ENCODE data around the gene LAMA5.

Gene LAMA5

DNA sequence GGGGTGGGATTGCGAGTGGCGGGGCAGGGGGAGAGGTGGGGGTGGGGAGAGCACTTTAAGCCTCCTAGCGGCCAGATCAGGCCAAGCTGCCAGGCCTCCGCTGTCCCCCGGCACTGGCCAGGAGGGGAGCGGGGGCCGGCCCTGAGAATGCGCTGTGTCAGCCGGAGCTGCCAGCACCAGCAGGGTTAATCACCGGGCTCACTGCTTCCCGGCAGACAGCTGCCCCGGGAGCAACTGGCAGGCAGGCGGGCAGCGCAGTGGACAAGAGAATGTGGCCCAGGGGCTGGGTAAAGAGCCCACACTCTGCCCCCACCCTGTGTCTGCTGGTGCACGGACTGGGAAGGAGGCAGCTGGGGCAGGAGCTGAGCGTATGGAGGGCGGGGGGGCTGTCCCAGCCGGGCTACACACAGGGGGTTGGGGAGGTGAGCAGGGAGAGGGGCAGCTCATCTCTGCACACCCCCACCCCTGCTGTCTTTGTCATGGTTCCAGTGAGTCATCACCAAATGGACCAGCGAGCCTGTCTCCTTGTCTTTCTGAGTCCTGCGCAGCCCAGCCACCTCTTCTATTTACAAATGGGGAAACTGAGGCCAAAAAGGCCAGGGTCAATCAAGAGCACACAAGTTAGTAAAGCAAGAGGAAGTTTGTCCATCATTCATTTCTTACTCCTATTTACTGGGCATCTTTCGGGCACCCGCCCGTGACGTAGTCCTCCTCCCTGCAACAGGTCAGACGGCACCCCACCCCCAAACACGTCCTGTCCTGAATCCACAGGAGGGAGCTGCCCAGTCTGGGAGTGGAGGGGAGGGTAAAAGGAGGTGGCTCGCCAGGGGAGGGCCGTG, 2.1 kb upstream of the LAMA5 start:
- no peak for DNase-seq

DNA sequence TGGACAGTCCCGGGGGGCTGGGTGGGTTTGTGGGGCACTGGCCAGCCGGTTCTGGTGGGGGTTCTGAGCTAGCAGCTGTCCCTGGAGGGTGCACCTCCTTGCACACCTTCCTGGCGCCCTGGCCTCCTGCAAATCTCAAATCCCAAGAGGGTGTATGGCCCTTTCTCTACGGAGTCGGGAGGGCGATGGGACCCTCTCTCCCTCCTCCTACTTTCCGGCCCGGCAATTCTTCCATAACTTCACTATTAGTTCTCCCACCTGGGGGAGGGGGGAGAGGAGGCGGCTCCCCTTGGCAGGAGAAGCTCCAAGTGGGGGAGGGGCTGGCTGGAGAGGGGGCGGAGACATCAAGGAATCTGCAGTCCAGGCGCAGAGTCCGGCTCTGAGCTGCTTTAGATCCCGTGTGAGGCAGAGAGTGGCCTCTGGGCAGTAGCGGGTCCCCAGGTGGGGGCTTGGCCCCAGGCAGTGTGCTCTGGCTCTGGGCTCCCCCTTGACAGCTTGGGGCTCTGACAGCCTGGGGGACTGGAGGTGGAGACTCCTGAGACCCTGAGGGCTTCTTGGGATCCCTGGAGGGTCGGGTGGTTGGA, 1.4 kb upstream of the LAMA5 start:
- DNase-seq: no peak

DNA sequence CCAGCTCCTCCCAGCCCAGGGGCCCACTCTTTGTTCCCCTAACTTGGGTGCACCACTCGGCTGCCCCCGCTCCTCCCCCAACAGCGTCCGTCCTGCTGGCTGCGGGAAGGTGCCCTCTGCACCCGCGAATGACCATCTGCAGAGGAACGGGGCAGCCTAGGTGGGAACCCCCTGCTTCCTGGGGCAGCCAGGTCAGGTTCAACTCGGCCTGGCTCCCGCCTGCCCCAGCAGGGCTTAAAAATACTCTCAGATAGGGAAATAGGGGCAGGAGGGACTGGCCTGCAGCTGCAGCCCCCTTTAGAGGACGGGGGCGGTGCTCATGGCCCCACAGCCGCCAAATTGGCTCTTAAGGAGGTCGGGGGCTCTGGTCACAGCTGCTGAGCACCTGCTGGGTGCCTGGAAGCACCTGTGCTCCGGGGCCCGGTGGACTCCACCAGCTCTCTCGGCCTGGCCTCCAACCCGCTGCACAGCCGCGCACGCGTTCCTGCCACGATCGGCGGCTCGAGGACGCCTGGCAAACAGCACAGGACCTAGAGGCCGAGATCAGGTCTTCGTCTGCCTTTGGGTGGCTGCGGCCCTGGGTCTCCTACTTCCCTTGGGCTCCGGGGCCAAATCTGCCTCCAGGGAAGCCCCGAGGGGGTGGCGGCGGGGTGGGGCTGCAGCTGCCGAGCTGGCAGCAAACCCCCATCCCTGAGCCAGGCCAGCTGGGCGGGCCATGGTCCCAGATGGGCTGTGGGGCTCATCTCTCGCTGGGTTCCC, 700 bp upstream of the LAMA5 start:
- DNase-seq: no peak

DNA sequence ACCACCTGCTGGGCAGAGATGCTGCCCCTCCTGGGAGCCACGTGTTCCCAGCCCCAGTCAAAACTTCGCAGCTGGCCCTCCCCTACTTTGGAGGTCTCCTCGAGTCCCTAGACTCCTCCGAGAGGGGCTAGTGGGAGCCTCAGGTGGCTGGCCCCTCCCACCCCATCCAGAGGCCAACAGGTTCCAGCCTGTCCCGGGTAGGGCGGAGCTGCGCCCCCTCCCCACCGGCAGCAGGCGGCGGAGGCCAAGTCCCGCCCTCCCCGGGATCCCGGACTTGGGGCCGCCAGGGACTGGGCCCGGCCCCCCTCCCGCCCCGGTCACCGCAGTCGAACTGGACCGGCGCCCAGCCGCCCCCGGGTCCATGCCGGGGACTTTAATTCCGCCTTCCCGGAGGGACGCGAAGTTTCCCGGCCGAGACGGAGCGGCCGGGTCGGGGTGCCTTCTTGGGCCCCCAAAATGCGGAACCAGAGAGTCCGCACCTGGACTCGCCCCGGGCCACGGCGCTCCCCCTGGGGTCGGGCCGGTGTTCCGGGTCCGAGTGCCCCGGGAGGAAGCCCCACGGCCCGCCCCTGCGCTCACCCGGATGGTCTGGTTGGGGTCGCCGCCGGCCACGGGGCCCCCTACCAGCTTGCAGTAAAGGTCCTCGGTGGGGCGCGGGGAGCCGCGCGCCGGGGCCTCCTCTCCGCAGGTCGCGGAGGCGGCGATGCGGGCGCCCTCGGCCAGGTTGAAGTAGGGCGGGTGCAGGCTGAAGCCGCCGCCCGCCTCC, 559 bp downstream of the LAMA5 start:
- DNase-seq: no peak

DNA sequence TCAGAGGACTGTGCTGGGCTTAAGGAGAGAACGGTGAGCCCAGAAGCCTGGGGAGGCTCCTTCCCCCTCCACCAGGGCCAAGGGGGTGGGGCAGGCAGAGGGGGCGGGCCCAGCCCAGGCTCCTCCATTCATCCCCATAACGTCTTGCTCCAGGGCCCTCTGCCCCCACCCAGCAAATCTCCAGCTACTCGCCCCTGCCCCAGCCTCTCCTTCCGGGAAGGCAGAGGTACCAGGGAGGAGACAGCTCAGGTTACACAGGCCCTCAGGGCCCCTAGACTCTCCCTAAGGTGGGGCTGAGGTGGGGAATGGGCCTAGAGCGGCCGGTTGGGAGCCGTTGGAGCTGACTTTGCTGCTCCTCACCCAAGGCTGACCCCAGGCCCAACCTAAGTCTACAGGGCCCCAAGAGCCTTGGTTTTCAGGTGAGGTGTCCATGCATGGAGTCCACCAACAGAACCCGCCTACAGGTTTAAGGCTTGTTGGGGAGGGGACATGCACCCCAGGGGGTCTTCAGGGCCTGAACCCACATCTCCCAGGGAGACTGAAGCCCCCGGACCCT, 1.2 kb downstream of the LAMA5 start:
- no peak for DNase-seq

DNA sequence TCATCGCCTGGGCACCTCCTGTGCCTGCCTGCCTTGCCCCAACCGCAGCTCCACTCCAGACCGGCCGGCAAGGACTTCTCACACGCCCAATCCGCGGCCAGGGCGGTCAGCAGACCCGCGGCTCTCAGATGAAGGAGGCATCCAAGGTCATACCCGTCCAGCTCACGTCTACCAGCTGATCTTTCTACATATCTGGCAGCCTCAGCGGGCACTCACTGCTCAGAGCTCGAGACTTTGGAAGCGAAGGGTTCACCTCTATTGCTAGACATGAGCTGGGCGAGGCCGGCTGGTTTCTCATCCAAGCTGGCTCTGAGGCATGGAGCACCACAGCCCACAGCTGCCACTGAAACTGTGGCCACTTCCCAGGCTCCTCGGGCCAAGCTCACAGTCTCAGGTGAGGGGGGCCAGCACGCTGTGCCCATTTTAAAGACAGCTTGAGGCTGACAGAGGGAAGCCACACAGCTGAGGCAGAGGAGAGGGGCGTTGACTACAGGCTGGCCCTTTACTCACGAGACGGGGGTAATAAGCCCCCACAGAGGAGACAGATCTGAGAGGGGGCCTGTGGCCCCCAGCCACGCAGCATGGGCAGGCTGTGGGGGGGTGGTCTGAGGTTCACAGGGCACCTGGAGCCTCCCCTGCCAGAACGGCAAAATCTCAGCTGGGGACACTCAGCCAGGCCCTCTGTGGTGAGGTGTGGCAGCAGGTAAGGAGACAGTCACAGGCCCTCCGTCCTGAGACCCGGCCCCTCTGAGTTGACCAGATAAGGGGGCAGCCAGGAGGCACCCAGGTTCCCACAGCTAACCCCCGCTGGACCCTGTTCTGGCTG, 2.0 kb downstream of the LAMA5 start:
- DNase-seq: no peak

DNA sequence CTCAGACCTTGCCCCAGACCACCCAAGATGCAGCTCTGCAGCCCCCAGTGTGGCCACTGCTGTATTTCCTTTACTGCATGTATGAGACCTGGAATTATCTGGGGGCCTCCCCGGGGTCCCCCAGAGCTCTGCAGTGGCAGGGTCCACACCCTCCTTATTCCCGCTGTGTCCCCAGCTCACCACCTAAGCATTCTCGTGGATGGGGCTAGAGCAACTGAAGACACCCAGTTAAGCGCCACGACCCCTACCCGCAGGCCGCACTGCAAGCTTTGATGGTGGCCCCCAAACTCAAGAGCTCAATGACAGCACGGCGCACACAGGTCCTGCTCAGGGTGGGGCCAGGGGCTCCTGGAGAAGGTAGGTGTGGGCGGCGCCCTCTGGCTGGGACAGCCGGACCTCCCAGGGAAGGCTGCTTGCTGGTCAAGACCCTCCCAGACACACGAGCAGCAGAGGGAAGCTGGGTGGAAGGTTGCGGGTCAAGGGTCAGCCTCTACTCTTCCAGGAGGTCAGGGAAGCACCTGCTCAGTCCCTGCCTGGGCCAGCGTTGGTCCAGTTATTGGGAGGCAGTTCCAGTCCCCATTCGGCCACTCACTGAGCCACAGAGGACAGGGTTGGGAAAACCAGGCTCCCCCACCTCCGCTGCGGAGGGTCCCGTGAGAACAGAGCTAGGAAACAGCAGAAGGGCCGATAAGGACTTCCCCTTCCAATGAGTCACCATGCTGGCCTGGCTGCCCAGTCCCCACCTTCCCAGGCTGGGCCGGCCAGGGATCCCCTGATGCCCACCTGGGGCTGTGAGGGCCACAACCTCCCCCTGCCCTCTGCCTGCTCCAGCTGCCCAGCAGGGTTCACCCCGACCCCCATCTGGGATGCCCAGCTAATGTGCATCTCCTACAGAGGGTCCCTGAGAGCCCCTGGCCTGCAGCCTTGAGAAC, 2.9 kb downstream of the LAMA5 start:
- DNase-seq: no peak

DNA sequence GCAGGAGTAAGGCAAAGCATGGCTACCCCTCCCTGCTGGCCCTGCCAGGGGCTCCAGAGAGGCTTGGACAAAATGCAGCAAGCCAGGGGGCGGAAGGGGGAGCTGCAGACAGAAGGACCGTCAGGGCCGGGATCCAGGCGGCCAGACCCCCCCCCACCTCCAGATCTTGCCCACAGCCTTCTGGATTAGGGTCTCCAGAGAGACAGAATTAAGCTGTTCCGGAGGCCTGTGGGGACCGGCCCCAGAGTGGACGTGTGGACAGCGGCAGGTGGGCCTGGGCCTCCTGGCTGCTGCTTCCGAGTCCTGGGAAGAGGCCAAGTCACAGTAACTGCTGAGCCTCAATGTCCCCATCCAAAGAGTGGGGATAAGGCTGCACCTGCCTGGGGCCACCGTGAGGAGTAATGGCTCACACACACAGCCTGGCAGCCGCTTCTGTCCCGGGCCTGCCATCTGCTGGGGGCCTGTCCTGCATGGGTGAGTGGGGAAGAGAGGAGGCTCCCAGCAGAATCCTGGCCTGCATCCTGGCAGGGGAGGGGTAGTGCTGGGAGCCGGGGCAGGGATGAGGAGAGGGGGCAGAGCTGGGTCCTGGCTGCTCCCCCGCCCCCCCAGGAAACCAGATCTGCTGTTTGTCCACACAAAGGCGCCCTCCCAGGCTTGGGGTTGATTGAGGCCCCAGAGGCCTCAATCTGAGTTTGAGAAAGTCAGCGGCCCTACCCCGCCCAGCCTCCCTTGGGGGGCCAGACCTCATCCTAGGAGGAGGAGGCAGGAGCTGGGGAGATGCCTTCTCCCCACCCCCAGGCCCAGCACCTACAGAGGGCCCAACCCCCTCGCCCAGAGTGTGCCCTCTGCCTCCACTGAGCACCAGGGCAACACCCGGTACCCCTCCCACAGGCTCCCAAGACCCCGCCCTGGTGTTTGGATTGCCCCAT, 3.9 kb downstream of the LAMA5 start:
- DNase-seq: no peak

DNA sequence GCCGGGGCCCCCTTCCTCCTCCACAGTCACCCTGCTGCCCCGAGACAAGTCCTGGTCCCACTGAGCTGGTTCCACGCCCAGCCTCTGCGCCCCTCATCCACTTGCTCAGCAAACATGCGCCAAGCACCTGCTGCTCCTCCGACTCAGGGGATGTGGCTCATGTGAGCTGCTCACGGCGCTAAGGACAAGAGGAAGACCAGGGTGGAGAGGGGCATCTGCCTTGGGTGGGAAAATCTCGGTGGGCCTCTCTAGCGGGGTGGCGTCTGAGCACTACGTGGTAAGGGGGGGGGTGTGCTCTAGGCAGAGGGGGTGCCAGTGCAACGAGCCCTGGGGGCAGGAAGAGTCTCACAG, 4.5 kb downstream of the LAMA5 start:
- DNase-seq: no peak

DNA sequence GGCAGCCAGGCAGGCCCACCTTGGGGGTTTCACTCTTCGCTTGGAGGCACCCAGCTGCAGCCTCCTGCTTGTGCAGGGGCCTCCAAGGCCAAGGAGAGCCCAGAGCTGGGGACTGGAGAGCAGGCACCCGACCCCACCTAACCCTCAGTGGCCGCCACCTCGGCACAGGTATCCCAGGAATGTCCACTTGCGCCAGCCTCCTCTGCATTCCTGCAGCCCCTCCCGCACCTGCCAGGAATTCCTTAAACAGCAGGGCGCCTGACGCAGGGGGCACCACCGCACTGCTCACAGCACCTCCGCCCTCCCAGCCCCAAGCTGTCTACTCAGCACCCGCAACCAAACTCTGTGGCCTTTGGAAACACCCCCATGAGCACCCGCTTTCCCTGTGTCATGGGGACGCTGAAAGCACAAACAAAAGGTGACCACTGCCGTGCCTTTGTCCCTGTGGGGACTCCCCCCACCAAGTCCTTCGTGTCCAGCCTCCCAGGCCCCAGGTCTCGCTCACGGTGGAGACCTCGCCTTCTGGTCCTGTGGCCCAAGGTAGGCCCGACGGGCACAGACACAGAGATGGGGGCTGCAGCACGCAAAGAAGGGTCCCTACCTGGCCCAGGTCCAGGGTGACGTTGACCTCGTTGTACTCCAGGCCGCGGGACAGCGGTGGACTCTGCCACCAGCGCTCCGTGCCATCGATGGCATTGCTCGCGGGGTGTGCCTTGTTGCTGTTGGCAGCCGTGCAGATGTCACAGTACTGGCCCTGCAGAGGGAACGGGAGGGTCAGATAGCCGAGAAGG, 5.1 kb downstream of the LAMA5 start:
- no peak for DNase-seq

DNA sequence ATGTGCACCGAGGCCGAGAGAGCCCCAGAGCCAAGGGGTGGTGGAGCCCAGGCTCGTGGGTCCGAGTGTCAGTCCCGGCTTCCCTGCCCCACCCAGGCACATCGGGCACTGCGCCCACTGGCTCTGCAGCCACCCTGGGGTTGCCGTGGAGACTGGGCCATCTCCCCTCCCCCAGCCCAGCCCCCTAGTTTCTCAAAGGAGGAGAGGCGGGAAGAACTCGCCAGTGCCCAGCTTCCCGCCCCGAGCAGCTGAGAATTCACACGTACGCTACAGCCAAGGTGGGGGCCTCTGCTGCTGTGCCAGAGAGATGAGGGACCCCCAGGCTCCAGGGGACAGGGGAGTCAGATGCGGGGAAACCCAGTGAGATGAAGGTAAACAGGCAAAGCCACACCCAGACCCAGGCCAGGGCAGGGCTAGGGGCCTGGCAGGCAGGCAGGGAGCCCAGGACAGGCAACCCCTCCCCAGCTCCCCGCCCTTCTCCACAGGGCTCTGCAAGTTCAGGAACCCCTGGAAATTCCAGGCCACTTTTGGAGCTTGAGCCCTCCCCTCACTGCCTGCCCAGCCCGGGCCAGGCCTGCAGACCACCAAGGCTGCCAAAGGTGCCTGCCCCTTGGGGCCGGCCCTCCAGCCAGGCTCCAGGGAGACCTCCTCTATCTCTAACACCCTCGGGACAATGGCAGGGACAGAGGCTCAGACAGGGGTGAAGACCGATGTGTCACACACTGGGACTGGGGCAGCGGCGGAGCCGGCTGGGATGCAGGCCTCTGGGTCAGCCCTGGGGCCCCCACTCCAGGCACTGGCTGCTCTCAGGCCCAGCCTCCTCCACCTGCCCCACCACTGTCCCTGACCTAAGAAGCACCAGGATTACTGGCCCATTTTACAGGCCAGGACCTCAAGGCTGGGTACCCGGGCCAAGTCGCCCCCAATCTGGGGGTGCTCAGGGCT, 6.0 kb downstream of the LAMA5 start:
- DNase-seq: no peak

DNA sequence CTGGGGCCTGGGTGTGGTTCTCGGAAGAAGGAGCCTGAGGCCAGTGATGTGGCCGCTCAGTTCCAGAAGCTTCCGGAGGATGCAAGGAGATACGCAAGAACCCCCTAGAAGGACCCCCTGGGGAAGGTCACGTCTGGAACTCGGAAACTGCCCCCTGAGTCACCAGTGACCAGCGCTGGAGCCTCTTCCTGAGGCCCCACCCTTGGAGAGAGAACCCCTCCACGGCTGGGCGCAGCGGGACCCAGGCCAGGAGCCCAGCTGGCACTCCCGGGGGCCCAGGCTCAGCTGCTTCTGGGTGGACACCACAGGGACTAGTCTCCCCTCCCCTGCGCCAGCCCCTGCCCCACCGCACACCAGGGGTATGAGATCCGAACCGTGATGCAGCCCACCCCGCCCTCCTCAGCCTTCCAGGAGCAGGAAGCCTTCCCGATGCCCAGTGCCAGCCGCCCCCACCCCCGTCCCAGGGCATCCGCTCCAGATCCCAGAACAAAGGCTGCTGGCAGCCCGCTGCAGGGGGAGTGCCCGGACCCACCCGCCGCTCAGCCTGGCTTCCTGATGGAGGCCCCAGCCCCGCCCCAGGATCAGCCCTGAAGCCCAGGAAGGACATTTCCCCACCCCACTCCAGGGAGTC, 7.5 kb downstream of the LAMA5 start:
- no peak for DNase-seq

DNA sequence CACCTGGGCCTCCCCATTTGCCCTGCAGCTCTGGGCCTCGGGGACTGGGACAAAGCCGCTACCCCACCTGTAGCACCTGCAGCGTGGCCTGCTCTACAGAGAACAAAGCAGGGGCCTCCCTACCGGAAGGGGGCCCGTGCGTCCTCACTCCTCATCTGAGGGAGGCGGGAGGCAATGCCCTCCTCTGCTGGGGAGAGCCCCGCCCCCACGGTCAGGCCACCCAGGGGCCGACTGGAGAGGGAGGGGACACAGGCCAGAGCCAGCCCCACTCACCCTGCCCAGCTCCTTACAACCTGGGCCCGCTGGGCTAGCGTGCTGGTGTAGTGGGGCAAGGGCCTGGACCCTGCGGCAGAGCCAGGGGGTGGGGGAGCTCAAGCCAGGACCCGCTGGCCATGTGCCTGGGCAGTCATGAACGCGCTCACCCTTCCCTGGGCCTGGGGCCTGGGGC, 8.0 kb downstream of the LAMA5 start:
- no peak for DNase-seq

DNA sequence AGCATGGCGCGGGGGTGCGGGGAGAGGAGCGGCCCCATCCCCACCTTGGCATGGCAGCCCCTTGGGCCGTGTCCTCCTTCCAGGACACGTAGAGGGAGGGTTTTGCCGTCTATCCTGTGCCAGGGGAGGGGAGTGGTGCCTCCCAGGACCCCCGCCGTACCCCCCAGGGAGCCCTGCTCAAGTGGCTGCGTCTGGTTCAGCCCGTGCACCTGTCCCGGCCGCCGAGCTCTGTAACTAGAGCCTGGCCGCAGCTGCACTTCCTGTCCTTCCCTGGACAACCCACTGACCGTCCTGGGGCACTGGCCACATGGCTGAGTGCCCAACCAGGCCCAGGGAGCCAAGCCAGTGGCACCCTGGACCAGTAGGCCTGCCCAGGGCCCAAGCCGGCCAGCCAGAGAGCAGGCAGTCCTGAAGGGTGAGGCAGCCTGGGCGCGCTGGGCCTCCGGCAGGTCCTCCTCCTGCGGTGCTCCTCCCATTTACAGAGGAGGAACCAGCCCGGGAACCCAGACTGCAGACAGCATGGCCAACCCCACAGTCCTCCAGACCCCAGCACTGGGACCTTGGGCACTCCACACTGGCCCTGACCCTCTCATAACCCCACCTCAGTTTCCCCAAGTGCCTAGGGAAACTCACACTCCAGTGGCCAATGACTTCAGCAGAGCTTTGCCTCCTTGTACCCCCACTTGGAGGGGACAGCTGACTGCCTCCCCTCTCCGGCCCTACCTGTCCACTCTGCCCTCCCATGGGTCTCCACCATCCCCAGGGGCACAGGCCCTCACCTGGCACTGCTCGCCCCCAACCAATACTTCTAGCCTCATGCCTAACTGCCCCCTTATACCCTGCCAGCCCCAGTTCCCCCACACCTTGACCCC, 8.7 kb downstream of the LAMA5 start:
- DNase-seq: no peak

DNA sequence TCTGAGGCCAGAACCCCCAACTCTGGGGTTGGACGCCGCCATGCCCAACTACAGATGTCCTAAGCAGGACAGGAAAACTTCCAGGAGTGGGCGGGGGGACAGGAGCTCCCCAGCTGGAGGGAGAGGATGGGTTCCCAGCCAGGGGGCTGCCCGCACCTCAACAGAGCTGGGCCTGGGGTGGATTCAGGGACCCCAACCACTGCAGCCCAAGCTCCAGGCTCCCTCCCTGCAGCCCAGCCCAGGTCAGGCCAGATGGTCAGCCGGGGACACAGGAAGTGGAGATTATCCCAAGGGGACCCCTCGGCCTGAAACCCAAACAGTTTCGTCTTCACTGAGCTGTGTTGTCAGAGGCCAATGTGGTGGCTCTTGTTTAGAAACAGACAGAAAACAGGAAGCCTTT, 9.4 kb downstream of the LAMA5 start:
- DNase-seq: no peak

DNA sequence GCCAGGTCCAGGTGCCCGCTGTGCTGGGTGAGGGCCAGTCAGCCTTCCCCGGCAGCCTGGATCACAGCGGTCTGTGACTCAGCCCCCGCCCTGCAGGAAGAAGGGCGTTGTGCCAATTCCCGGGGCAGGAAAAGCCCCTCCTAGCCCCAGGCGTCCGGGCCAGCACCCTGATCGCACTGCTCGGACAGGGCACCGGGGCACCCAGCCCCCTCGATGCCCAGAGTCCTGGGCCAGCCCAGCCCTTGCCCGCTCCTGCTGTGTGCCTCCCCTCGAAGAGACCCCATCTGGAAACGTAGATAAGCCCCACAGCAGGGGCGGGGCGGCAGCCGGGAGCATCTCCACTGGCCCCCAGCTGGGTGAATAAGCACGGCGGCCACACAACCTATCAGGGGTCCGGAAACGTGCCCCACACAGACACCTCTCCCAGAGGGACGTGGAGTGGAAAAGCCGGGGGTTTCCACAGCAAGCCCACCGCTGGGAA, 9.9 kb downstream of the LAMA5 start:
- no peak for DNase-seq
